Loucy (cell line): ENCODE measurements around the gene KIF18A.

Experiments used
- H2AFZ ChIP-seq: fragments of 200-600 bp; sonication (generic); 2 replicates; pipeline ENCODE4 v1.6.0; 2016; ENCODE audit warnings: antibody characterized with exemption, mild to moderate bottlenecking, low read length, moderate library complexity
- H3F3A ChIP-seq: fragments of 200-600 bp; 2 replicates; pipeline ENCODE4 v1.6.0; 2016; ENCODE audit warnings: antibody characterized with exemption, low read depth, mild to moderate bottlenecking
- H3K27me3 ChIP-seq: fragments of 200-600 bp; sonication (generic); 2 replicates; pipeline ENCODE4 v1.6.1; 2014; ENCODE audit warnings: low read length, mild to moderate bottlenecking; ENCODE audit not compliant: insufficient read depth, poor library complexity, severe bottlenecking
- H3K36me3 ChIP-seq: fragments of 200-600 bp; sonication (generic); 2 replicates; pipeline ENCODE4 v1.6.1; 2016; ENCODE audit warnings: low read length; ENCODE audit not compliant: insufficient read depth
- H3K4me1 ChIP-seq: fragments of 200-600 bp; sonication (generic); 2 replicates; pipeline ENCODE4 v1.5.1; 2014; ENCODE audit warnings: low read length, mild to moderate bottlenecking; ENCODE audit not compliant: insufficient read depth, poor library complexity, severe bottlenecking
- H3K4me2 ChIP-seq: fragments of 200-600 bp; sonication (generic); 2 replicates; pipeline ENCODE4 v1.6.0; 2014; ENCODE audit warnings: antibody characterized with exemption, low read length, low read depth, mild to moderate bottlenecking; ENCODE audit not compliant: poor library complexity, severe bottlenecking
- H3K4me3 ChIP-seq: fragments of 200-600 bp; sonication (generic); 2 replicates; pipeline ENCODE4 v1.5.1; 2014; ENCODE audit warnings: low read length, mild to moderate bottlenecking, mixed read lengths; ENCODE audit not compliant: poor library complexity, severe bottlenecking
- H3K79me2 ChIP-seq: fragments of 200-600 bp; sonication (generic); 2 replicates; pipeline ENCODE4 v1.6.1; 2014; ENCODE audit warnings: low read length; ENCODE audit not compliant: insufficient read depth
- H3K9ac ChIP-seq: fragments of 200-600 bp; sonication (generic); 2 replicates; pipeline ENCODE4 v1.6.0; 2014; ENCODE audit warnings: mild to moderate bottlenecking, low read depth, low read length, moderate library complexity; ENCODE audit not compliant: poor library complexity, severe bottlenecking
- H3K9me2 ChIP-seq: fragments of 200-600 bp; sonication (generic); replicated peaks from 2 replicates; pipeline ENCODE4 v1.6.1; 2016; ENCODE audit warnings: low read depth, low read length, mixed read lengths
- H3K9me3 ChIP-seq: fragments of 200-600 bp; sonication (generic); 2 replicates; pipeline ENCODE4 v1.6.1; 2014; ENCODE audit warnings: mild to moderate bottlenecking, antibody characterized with exemption, low read length, low read depth; ENCODE audit not compliant: insufficient read depth
- H4K20me1 ChIP-seq: fragments of 200-600 bp; sonication (generic); 2 replicates; pipeline ENCODE4 v1.6.0; 2014; ENCODE audit warnings: antibody characterized with exemption, low read length, mild to moderate bottlenecking; ENCODE audit not compliant: insufficient read depth, poor library complexity, severe bottlenecking
- CTCF ChIP-seq: fragments of 200-600 bp; sonication (generic); conservative IDR thresholded peaks from 2 replicates; pipeline ENCODE4 v1.5.1; 2014; ENCODE audit warnings: mild to moderate bottlenecking, antibody characterized with exemption, low read length
- EZH2phosphoT487 ChIP-seq: fragments of 200-600 bp; IDR thresholded peaks from 2 replicates; pipeline ENCODE4 v1.6.1; 2018; ENCODE audit warnings: antibody characterized with exemption, mild to moderate bottlenecking, moderate library complexity, borderline replicate concordance

KIF18A gene

GRCh38 chr11:28026634-28027290 is 81.2 kb downstream of the KIF18A start:
- Histone ChIP-seq H3K4me2 (no peak overlapping the region), H2AFZ (no peak overlapping the region), H3K36me3 (peaks cover 21% of the 10 kb centered on the region)

DNA sequence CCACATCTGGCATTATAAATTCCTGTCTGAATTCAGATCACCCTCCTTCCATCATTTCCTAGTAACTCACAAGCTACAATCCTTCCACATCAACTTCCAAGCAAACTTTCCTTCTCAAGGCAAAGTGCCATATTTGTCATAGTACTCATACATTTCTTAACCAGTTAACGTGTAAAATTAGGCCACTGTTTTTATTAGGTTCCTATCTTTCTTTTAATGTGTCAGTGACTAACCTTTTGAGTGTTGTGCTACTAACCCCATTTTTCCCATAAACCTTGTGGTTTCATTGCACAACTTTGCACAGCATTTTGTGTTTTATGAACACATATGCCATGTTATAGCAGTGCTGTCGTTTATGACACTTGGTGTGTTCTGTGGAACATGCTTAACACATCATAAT is 90.1 kb downstream of the KIF18A start:
- H2AFZ ChIP-seq = no peak overlapping the region
- no peak overlapping the region for H3K4me2 ChIP-seq
- H3F3A ChIP-seq = no peaks in the 10 kb centered on the region
- H3K36me3 ChIP-seq = peaks cover 12% of the 10 kb centered on the region
- H4K20me1 ChIP-seq = no peaks in the 10 kb centered on the region
- no peaks in the 10 kb centered on the region for H3K9me2 ChIP-seq
- no peak overlapping the region for H3K9ac ChIP-seq
- H3K9me3 ChIP-seq = no peaks in the 10 kb centered on the region
- no peaks in the 10 kb centered on the region for H3K79me2 ChIP-seq
- H3K4me1 ChIP-seq = no peaks in the 10 kb centered on the region
- TF ChIP-seq EZH2phosphoT487 = no peak
- no peak for TF ChIP-seq CTCF
- no peak overlapping the region for H3K4me3 ChIP-seq
- H3K27me3 ChIP-seq = no peaks in the 10 kb centered on the region

More at GRCh38 chr11:28026634-28027290, 81.2 kb downstream of the KIF18A start:
- TF ChIP-seq CTCF (no peak), EZH2phosphoT487 (no peak)
- Histone ChIP-seq H4K20me1 (peaks cover 5% of the 10 kb centered on the region), H3K27me3 (no peaks in the 10 kb centered on the region), H3F3A (no peaks in the 10 kb centered on the region), H3K9me2 (no peaks in the 10 kb centered on the region), H3K79me2 (no peaks in the 10 kb centered on the region), H3K4me3 (no peak overlapping the region), H3K9me3 (no peaks in the 10 kb centered on the region), H3K9ac (no peak overlapping the region), H3K4me1 (peaks cover 6% of the 10 kb centered on the region)

DNA sequence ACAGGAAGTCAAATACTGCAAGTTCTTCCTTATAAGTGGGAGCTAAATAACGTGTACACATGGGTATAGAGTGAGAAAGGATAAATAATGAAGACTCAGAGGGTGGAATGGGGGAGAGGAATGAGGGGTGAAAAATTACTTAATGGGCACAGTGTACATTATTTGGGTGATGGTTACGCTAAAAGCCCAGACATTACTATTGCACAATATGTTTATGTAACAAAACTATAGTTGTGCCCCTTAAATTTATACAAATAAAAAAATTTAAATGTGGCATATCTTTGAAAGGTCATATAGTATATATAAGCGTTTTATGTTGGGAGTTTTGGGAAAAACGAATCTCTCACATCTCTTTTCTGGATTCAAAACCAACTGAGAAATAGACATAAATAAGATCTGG is 96.1 kb downstream of the KIF18A start:
- no peaks in the 10 kb centered on the region for H3K27me3 ChIP-seq
- H3K9ac ChIP-seq = no peak overlapping the region
- no peaks in the 10 kb centered on the region for H3K9me2 ChIP-seq
- H3K4me3 ChIP-seq = no peak overlapping the region
- H3K9me3 ChIP-seq = no peaks in the 10 kb centered on the region
- H2AFZ ChIP-seq = no peak overlapping the region
- H3K79me2 ChIP-seq = no peaks in the 10 kb centered on the region
- H3K4me2 ChIP-seq = no peak overlapping the region
- H4K20me1 ChIP-seq = no peaks in the 10 kb centered on the region
- H3K4me1 ChIP-seq = no peaks in the 10 kb centered on the region
- TF ChIP-seq CTCF (no peak), EZH2phosphoT487 (no peak)
- H3F3A ChIP-seq = no peaks in the 10 kb centered on the region
- peaks cover 3% of the 10 kb centered on the region; the same call in 1 of the 2 replicates for H3K36me3 ChIP-seq
